Activated T-cell treated with anti-CD3 and anti-CD28 coated beads, Interleukin-2, amount 50 U/mL, for 72 hours (primary cell): Measurements from ENCODE around the gene MEA1. TPM values are rescaled to one million over a fixed set of nuclear protein-coding genes. Genes with fewer than 3 reads are reported as not detected.

Experiments
- ATAC-seq, 2 donors: fragments of 150-1000 bp; cut with Tn5 transposase; replicated peaks in 1 of 2; 2 replicates each; pipeline ENCODE4 v1.10.0; 2021; ENCODE audit warnings: moderate library complexity in 2 of 2, mild to moderate bottlenecking in 1 of 2
- DNase-seq, 2 donors: peaks; one replicate each; pipeline ENCODE4 v3.0.0; 2021 to 2022; ENCODE audit warnings: mixed read lengths in 1 of 2
- H3K27ac Mint-ChIP-seq: one replicate; pipeline ENCODE4 v1.8.0; 2022; ENCODE audit warnings: mild to moderate bottlenecking, moderate library complexity, mixed read lengths
- H3K27me3 Mint-ChIP-seq: one replicate; pipeline ENCODE4 v1.8.0; 2022; ENCODE audit warnings: low read depth, mixed read lengths
- H3K36me3 Mint-ChIP-seq, 2 donors: one replicate each; pipeline ENCODE4 v1.8.0; 2022; ENCODE audit warnings: mixed read lengths in 2 of 2, mild to moderate bottlenecking in 1 of 2; ENCODE audit not compliant: insufficient read depth in 2 of 2
- H3K4me1 Mint-ChIP-seq: one replicate; pipeline ENCODE4 v1.8.0; 2022; ENCODE audit warnings: low read depth, mixed read lengths
- H3K4me3 Mint-ChIP-seq, 2 donors: one replicate each; pipeline ENCODE4 v1.8.0; 2022; ENCODE audit warnings: mild to moderate bottlenecking in 2 of 2, mixed read lengths in 2 of 2, moderate library complexity in 2 of 2
- H3K9me3 Mint-ChIP-seq, 2 donors: one replicate each; pipeline ENCODE4 v1.8.0; 2022; ENCODE audit warnings: mixed read lengths in 2 of 2
- total RNA-seq, 2 donors: library from RNA; stranded (reverse); gene quantifications; one replicate each; pipeline ENCODE4 v1.2.3, GENCODE V29; 2022

MEA1 gene
- total RNA-seq, 2 donors from 2014 or later: 42.1 to 53.7 TPM

GRCh38 chr6:42989923-42990322, 23.8 kb downstream of the MEA1 start:
- no peaks in the 10 kb centered on the region for H3K9me3 Mint-ChIP-seq
- H3K27me3 Mint-ChIP-seq: no peaks in the 10 kb centered on the region
- peaks cover 43% of the 10 kb centered on the region for H3K4me1 Mint-ChIP-seq
- no peak for ATAC-seq
- no peak overlapping the region for H3K4me3 Mint-ChIP-seq
- peaks cover 5% of the 10 kb centered on the region in 2 donors for H3K36me3 Mint-ChIP-seq
- no peak overlapping the region for H3K27ac Mint-ChIP-seq
- no peak for DNase-seq

GRCh38 chr6:42988486-42989020, 25.2 kb downstream of the MEA1 start:
- Mint-ChIP-seq H3K4me1 (peaks cover 43% of the 10 kb centered on the region), H3K27ac (no peak overlapping the region)
- ATAC-seq: no peak

GRCh38 chr6:42987533-42988451, 26.0 kb downstream of the MEA1 start:
- Mint-ChIP-seq H3K27ac (no peak overlapping the region), H3K9me3 (no peaks in the 10 kb centered on the region), H3K4me1 (peaks cover 43% of the 10 kb centered on the region), H3K36me3 (peaks cover 5% of the 10 kb centered on the region in 2 donors), H3K4me3 (peak overlapping the region in 1 of 2 donors; percentile 81), H3K27me3 (no peaks in the 10 kb centered on the region)
- no peak for ATAC-seq
- no peak for DNase-seq

More at GRCh38 chr6:42988486-42989020, 25.2 kb downstream of the MEA1 start:
- no peaks in the 10 kb centered on the region for H3K9me3 Mint-ChIP-seq
- no peak overlapping the region for H3K4me3 Mint-ChIP-seq
- H3K36me3 Mint-ChIP-seq: peaks cover 5% of the 10 kb centered on the region in 2 donors
- no peak for DNase-seq
- H3K27me3 Mint-ChIP-seq: no peaks in the 10 kb centered on the region

GRCh38 chr6:42984924-42985475, 28.7 kb downstream of the MEA1 start:
- Mint-ChIP-seq H3K9me3 (no peaks in the 10 kb centered on the region), H3K36me3 (peaks cover 2 to 5% of the 10 kb centered on the region in 2 donors), H3K4me1 (peaks cover 45% of the 10 kb centered on the region), H3K27ac (peak overlapping the region; percentile 26), H3K27me3 (no peaks in the 10 kb centered on the region), H3K4me3 (peak overlapping the region; percentile 81 to 99)
- ATAC-seq (no peak), DNase-seq (peak in 1 of 2 donors; percentile 19)

GRCh38 chr6:42984001-42984923, 29.5 kb downstream of the MEA1 start, which contains the start of gene PPP2R5D:
PPP2R5D (plus strand) TSS chr6:42984570; CDS start chr6:42984678, 108 bp downstream.
- H3K27me3 Mint-ChIP-seq: no peaks in the 10 kb centered on the region
- peak within 1 kb of the TSS; percentile 71 for H3K27ac Mint-ChIP-seq
- H3K9me3 Mint-ChIP-seq: no peaks in the 10 kb centered on the region
- ATAC-seq (peak; percentile 92 to 94), DNase-seq (peak; percentile 96 to 98)
- peak within 1 kb of the TSS; percentile 81 to 99 for H3K4me3 Mint-ChIP-seq
- H3K36me3 Mint-ChIP-seq: peaks cover 2 to 5% of the 10 kb centered on the region in 2 donors
- H3K4me1 Mint-ChIP-seq: peaks cover 52% of the 10 kb centered on the region

- H3K4me1 Mint-ChIP-seq: peaks cover 49% of the 10 kb centered on the region
- ATAC-seq: no peak
- DNase-seq: no peak
- no peaks in the 10 kb centered on the region for H3K9me3 Mint-ChIP-seq
- H3K27me3 Mint-ChIP-seq: no peaks in the 10 kb centered on the region
- peak overlapping the region; percentile 7 for H3K27ac Mint-ChIP-seq
- H3K4me3 Mint-ChIP-seq: no peak overlapping the region
- H3K36me3 Mint-ChIP-seq: peaks cover 3 to 6% of the 10 kb centered on the region in 2 donors
These were observed 31.9 kb downstream of the MEA1 start for GRCh38 chr6:42981836-42982235.

- peak overlapping the region; percentile 91 to 96 for H3K4me3 Mint-ChIP-seq
- peak; percentile 33 to 36 for ATAC-seq
- H3K4me1 Mint-ChIP-seq: peaks cover 53% of the 10 kb centered on the region
- H3K27ac Mint-ChIP-seq: peak overlapping the region; percentile 92
- no peaks in the 10 kb centered on the region for H3K27me3 Mint-ChIP-seq
- peaks cover 2 to 10% of the 10 kb centered on the region in 2 donors for H3K36me3 Mint-ChIP-seq
- no peaks in the 10 kb centered on the region for H3K9me3 Mint-ChIP-seq
- DNase-seq: no peak
These were observed 34.1 kb downstream of the MEA1 start for GRCh38 chr6:42979523-42980177.

- Mint-ChIP-seq H3K9me3 (no peaks in the 10 kb centered on the region), H3K36me3 (peaks cover 2 to 10% of the 10 kb centered on the region in 2 donors), H3K27me3 (no peaks in the 10 kb centered on the region), H3K4me1 (peaks cover 51% of the 10 kb centered on the region), H3K4me3 (peak within 1 kb of the TSS; percentile 91 to 96), H3K27ac (peak within 1 kb of the TSS; percentile 92)
- DNase-seq: peak; percentile 94 to 97
- peak; percentile 96 for ATAC-seq
These were observed 34.8 kb downstream of the MEA1 start, which contains the start of gene PEX6 for GRCh38 chr6:42978839-42979522. PEX6 (minus strand) TSS chr6:42979181; CDS start chr6:42979150, 31 bp downstream.

- Mint-ChIP-seq H3K4me3 (peak overlapping the region; percentile 90 to 91), H3K36me3 (peaks cover 2 to 10% of the 10 kb centered on the region in 2 donors), H3K27me3 (no peaks in the 10 kb centered on the region), H3K4me1 (peaks cover 47% of the 10 kb centered on the region), H3K9me3 (no peaks in the 10 kb centered on the region), H3K27ac (peak overlapping the region; percentile 88)
- DNase-seq: peak in 1 of 2 donors; percentile 16
- ATAC-seq: peak in 1 of 2 donors; percentile 1
These were observed 35.3 kb downstream of the MEA1 start for GRCh38 chr6:42978487-42978838.

GRCh38 chr6:42974919-42975505, 38.7 kb downstream of the MEA1 start:
- Mint-ChIP-seq H3K36me3 (peaks cover 4 to 12% of the 10 kb centered on the region in 2 donors), H3K27me3 (no peaks in the 10 kb centered on the region), H3K4me1 (peaks cover 53% of the 10 kb centered on the region), H3K27ac (no peak overlapping the region), H3K4me3 (peak overlapping the region in 1 of 2 donors; percentile 38), H3K9me3 (no peaks in the 10 kb centered on the region)
- DNase-seq (no peak), ATAC-seq (no peak)

- Mint-ChIP-seq H3K27ac (no peak overlapping the region), H3K4me3 (no peak overlapping the region), H3K9me3 (no peaks in the 10 kb centered on the region), H3K27me3 (no peaks in the 10 kb centered on the region), H3K36me3 (peaks cover 4 to 14% of the 10 kb centered on the region in 2 donors), H3K4me1 (peaks cover 44% of the 10 kb centered on the region)
- no peak for DNase-seq
- ATAC-seq: no peak
These were observed 39.8 kb downstream of the MEA1 start for GRCh38 chr6:42973926-42974325.
